ENCODE measurements around the gene DDIT3.

DDIT3 gene

GRCh38 chr12:57491393-57492280 lies 28.7 kb downstream of the DDIT3 start:
- TF ChIP-seq CEBPB (IDR thresholded peaks at IDR 0.05) (no peak), YY1 (IDR thresholded peaks at IDR 0.05; ENCODE audit: low read depth) (no peak), REST (IDR thresholded peaks at IDR 0.05; ENCODE audit: low read depth) (no peak), EP300 (IDR thresholded peaks at IDR 0.05; ENCODE audit: borderline replicate concordance) (no peak), CREB1 (IDR thresholded peaks at IDR 0.05; ENCODE audit: low read depth) (no peak), MAX (IDR thresholded peaks at IDR 0.05) (no peak), ZBTB7A (IDR thresholded peaks at IDR 0.05; ENCODE audit: low read depth) (no peak), FOXM1 (IDR thresholded peaks at IDR 0.05; ENCODE audit: borderline replicate concordance, low read depth) (no peak), TCF12 (IDR thresholded peaks at IDR 0.05; ENCODE audit: low read depth) (no peak), TAF1 (IDR thresholded peaks at IDR 0.05; ENCODE audit: low read depth) (no peak), TEAD4 (IDR thresholded peaks at IDR 0.05) (no peak), EGR1 (IDR thresholded peaks at IDR 0.05) (no peak), NFIC (IDR thresholded peaks at IDR 0.05) (no peak), RAD21 (IDR thresholded peaks at IDR 0.05; ENCODE audit: low read depth) (no peak), USF1 (IDR thresholded peaks at IDR 0.05) (no peak)

- TF ChIP-seq CREB1 (IDR thresholded peaks at IDR 0.05; ENCODE audit: low read depth) (no peak), YY1 (IDR thresholded peaks at IDR 0.05; ENCODE audit: low read depth) (no peak), FOXM1 (IDR thresholded peaks at IDR 0.05; ENCODE audit: borderline replicate concordance, low read depth) (no peak), TCF12 (IDR thresholded peaks at IDR 0.05; ENCODE audit: low read depth) (no peak)
Observed at GRCh38 chr12:57490126-57490525, 30.2 kb downstream of the DDIT3 start.

GRCh38 chr12:57489157-57489641 lies 31.1 kb downstream of the DDIT3 start:
- TF ChIP-seq USF1 (IDR thresholded peaks at IDR 0.05) (no peak), CREB1 (IDR thresholded peaks at IDR 0.05; ENCODE audit: low read depth) (no peak), FOXM1 (IDR thresholded peaks at IDR 0.05; ENCODE audit: borderline replicate concordance, low read depth) (no peak), RAD21 (IDR thresholded peaks at IDR 0.05; ENCODE audit: low read depth) (no peak), REST (IDR thresholded peaks at IDR 0.05; ENCODE audit: low read depth) (no peak), EGR1 (IDR thresholded peaks at IDR 0.05) (no peak), EP300 (IDR thresholded peaks at IDR 0.05; ENCODE audit: borderline replicate concordance) (no peak), CEBPB (IDR thresholded peaks at IDR 0.05) (no peak), TAF1 (IDR thresholded peaks at IDR 0.05; ENCODE audit: low read depth) (no peak), MAX (IDR thresholded peaks at IDR 0.05) (no peak), TEAD4 (IDR thresholded peaks at IDR 0.05) (no peak), TCF12 (IDR thresholded peaks at IDR 0.05; ENCODE audit: low read depth) (no peak), YY1 (IDR thresholded peaks at IDR 0.05; ENCODE audit: low read depth) (no peak), NFIC (IDR thresholded peaks at IDR 0.05) (no peak), ZBTB7A (IDR thresholded peaks at IDR 0.05; ENCODE audit: low read depth) (no peak)

GRCh38 chr12:57488402-57489156 lies 31.7 kb downstream of the DDIT3 start:
- TF ChIP-seq REST (IDR thresholded peaks at IDR 0.05; ENCODE audit: low read depth) = no peak
- TF ChIP-seq EGR1 (IDR thresholded peaks at IDR 0.05) = no peak
- TF ChIP-seq CEBPB (IDR thresholded peaks at IDR 0.05) = no peak
- no peak for TF ChIP-seq TAF1 (IDR thresholded peaks at IDR 0.05; ENCODE audit: low read depth)
- no peak for TF ChIP-seq EP300 (IDR thresholded peaks at IDR 0.05; ENCODE audit: borderline replicate concordance)
- no peak for TF ChIP-seq USF1 (IDR thresholded peaks at IDR 0.05)
- TF ChIP-seq RAD21 (IDR thresholded peaks at IDR 0.05; ENCODE audit: low read depth) = no peak
- TF ChIP-seq TCF12 (IDR thresholded peaks at IDR 0.05; ENCODE audit: low read depth) = no peak
- TF ChIP-seq CREB1 (IDR thresholded peaks at IDR 0.05; ENCODE audit: low read depth) = no peak
- no peak for TF ChIP-seq ZBTB7A (IDR thresholded peaks at IDR 0.05; ENCODE audit: low read depth)
- no peak for TF ChIP-seq NFIC (IDR thresholded peaks at IDR 0.05)
- TF ChIP-seq TEAD4 (IDR thresholded peaks at IDR 0.05) = no peak
- no peak for TF ChIP-seq MAX (IDR thresholded peaks at IDR 0.05)
